ENCODE data around the gene IL6ST.
"Not testable (repeated sequence)": the region's sequence is repeated elsewhere in the genome, so short reads cannot be mapped to it uniquely, and the experiment has no call there.

IL6ST gene

DNA sequence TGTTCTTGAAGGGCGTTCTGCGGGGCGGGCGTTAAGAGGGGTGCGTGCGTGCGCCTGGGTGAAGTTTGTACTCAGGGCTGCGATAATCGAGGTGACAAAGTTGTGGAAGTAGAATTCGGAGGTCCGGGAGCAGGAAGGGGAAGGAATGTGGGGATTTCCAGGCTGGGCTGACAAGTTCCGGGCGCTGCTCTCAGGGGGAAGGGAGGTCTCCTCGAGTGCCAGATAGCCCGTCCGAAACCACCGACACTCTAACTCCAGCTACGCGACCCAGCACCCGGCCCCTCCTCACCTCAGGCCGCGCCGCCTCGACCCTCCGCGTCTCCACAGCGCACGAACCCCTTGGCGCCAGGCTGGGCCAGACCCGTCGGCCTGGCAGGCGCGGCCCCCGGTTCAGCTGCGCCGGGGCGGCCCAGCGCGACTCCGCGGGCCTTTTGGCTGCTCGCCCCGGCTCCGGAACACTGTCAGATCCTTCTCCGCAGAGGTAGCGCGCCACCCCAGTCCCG is at the start of gene IL6ST:
Gene IL6ST (minus strand): TSS at position 469 of the 503 bp plus-strand sequence. CDS start 18,685 bp downstream, outside the sequence.
- DNase-seq (ENCODE audit: low read depth in 2 of 2), result no peak

DNA sequence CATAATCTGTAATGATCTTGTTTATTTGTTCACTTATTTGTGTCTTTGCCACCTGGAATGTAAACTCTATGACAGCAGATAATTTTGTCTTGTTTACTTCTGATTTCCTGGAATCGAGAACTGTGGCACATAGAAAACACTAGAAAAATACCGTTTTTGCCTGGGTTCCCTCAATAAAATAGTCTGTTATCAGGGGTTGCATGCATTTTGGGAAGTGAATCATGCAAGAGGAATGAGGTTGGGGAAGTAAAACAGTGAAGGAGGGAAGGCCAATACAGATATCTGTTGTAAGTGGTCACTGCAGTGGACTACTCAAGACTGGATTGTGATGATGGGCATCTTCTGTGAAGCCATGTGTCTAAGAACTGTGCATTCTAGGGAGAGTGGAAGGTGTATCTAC is 45.2 kb upstream of the IL6ST start:
- DNase-seq (ENCODE audit: low read depth in 2 of 2), result no peak

DNA sequence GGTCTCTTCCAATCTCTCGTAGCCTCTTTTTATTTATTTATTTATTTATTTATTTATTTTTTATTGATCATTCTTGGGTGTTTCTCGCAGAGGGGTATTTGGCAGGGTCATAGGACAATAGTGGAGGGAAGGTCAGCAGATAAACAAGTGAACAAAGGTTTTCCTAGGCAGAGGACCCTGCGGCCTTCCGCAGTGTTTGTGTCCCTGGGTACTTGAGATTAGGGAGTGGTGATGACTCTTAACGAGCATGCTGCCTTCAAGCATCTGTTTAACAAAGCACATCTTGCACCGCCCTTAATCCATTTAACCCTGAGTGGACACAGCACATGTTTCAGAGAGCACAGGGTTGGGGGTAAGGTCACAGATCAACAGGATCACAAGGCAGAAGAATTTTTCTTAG is 43.4 kb upstream of the IL6ST start:
- not testable (repeated sequence) for DNase-seq (ENCODE audit: low read depth in 2 of 2)

DNA sequence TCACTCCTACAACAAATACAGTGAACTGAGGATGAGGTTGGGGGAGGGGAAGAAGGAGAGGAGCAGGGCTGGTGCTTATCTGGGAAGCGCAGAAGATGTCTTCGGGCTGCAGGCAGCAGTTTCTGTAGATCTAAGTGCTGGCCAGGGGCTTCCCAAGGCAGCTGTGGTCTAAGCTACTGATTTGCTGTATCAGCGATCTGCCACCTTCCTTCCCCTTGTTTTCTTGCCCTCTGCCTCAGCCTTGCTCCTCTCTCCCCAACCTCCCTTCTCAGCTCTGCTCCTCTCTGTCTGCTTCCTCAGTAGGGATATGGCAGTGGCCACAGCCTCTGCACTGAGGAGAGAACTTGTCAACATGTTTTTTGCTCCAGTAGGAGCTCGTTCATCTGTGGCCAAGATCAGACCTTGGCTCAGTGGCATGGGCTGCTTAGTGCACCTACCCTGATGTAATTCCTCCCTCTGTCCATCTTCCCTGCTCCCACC is 42.8 kb upstream of the IL6ST start:
- DNase-seq (ENCODE audit: low read depth in 2 of 2), result no peak

GRCh38 chr5:56035394-56035793 is 40.6 kb upstream of the IL6ST start:
- DNase-seq (ENCODE audit: low read depth in 2 of 2), result not testable (repeated sequence)

DNA sequence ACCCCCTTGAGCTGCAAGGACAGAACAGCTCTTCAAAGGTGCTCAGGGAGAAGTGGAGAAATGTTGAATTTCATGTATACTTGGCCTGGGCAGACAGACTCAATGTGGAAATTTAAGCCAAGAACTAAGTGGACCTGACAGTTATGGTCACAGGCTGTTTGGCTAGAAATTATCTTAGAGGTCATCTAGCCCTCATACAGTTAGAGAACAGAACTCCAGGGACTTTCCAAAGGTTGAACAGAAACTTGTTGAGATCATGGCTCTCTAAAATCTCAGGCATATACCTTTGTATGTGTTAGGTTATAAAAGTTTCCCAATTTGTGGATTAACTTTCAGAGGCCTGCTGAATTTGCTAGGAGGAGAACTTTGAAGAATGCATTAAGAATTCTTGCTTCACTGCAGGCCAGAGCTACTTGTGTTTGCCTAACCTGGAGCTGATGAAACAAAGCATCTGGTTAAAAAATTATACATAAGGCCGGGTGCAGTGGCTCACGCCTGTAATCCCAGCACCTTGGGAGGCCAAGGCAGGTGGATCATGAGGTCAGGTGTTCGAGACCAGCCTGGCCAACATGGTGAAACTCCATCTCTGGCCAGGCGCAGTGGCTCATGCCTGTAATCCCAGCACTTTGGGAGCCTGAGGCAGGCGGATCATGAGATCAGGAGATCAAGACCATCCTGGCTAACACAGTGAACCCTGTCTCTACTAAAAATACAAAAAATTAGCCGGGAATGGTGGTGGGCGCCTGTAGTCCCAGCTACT is 35.3 kb upstream of the IL6ST start:
- DNase-seq (ENCODE audit: low read depth in 2 of 2), result not testable (repeated sequence)

- DNase-seq (ENCODE audit: low read depth in 2 of 2), result no peak
Measured at GRCh38 chr5:56029457-56029856, 34.7 kb upstream of the IL6ST start.

DNA sequence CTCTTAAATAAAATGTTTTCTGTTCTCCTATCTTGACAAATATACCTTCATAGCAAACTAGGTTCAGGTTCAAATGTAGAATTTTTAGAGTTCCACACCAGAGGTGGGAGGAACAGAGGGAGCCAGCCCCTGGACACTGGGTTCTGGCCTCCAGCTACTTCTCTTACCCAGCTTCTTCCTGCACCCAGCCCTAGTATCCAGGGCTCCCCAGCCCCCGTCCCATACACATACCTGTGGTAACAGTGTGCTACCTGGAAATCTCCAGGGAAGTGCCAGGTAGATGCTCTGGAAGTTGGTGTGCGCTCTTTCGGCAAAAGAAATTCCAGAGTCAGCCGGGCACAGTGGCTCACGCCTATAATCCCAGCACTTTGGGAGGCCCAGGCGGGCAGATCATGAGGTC is 33.9 kb upstream of the IL6ST start:
- DNase-seq (ENCODE audit: low read depth in 2 of 2), result no peak

- DNase-seq (ENCODE audit: low read depth in 2 of 2), result no peak
Measured at GRCh38 chr5:56026863-56027300, 32.1 kb upstream of the IL6ST start.

DNA sequence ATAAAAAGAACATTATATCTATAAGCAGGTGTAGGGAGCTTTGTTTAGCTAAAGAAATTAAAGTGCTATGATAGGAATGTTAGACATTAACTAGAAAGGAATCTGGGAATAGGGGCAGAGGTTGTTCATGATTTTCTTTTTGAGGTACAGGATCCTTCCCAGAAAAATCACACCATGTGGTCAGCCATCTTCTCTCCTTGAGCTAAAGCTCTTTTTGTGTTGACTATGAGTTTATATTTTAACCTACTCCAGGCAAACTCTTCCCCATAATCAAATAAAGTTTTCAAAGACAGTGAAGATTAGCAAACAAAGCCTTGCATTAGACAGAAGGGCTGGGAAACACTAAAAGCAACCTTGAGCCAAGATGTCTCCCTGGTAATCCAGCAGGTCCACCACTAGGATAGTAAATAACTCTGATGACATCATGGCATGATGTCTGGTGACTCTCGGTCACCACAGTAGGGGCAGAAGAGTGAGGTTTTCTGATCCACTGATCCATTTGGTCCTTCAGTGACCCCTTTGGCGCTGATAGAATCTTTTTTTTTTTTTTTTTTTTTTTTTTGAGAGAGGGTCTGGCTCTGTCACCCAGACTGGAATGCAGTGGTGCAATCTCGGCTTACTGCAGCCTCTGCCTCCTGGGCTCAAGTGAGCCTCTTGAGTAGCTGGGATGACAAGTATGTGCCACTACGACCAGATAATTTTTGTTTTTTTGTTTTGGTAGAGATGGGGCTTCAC is 30.6 kb upstream of the IL6ST start:
- no peak for DNase-seq (ENCODE audit: low read depth in 2 of 2)

DNA sequence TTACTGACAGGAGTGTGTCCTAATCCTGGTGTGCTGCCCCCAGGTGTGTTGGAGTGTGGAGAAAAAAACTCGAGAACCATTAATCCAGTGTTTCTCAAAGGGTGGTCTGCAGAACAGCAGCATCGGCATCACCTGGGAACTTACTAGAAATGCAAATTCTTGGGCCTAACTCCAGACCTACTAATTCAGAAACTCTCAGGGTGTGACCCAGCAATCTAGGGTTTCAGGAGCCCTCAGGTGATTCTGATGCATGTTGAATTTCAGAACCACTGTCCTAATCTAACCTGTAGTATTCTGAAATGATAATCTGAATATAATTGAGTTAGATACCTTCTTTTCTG is 30.0 kb upstream of the IL6ST start:
- DNase-seq (ENCODE audit: low read depth in 2 of 2), result no peak

- DNase-seq (ENCODE audit: low read depth in 2 of 2), result no peak
Measured at GRCh38 chr5:56023296-56023695, 28.5 kb upstream of the IL6ST start.

GRCh38 chr5:56019306-56020272 is 24.8 kb upstream of the IL6ST start:
- no peak for DNase-seq (ENCODE audit: low read depth in 2 of 2)

DNA sequence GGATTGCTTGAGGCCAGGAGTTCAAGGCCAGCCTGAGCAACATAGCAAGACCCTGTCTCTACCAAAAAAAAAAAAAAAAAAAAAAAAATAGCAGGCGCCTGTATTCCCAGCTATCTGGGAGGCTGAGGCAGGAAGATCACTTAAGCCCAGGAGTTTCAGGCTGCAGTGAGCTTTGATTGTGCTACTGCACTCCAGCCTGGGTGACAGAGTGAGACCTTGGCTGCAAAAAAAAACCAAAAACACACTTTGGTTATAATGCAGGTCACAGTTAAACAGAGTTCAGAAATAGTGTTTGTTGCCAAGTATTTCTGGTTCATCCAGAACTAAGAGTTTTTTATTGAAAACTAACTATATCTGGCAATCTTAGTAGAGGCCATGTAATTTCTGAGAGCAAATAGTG is 24.1 kb upstream of the IL6ST start:
- DNase-seq (ENCODE audit: low read depth in 2 of 2), result no peak

GRCh38 chr5:56014701-56015100 is 19.9 kb upstream of the IL6ST start:
- not testable (repeated sequence) for DNase-seq (ENCODE audit: low read depth in 2 of 2)

GRCh38 chr5:56013939-56014338 is 19.2 kb upstream of the IL6ST start:
- DNase-seq (ENCODE audit: low read depth in 2 of 2), result not testable (repeated sequence)

DNA sequence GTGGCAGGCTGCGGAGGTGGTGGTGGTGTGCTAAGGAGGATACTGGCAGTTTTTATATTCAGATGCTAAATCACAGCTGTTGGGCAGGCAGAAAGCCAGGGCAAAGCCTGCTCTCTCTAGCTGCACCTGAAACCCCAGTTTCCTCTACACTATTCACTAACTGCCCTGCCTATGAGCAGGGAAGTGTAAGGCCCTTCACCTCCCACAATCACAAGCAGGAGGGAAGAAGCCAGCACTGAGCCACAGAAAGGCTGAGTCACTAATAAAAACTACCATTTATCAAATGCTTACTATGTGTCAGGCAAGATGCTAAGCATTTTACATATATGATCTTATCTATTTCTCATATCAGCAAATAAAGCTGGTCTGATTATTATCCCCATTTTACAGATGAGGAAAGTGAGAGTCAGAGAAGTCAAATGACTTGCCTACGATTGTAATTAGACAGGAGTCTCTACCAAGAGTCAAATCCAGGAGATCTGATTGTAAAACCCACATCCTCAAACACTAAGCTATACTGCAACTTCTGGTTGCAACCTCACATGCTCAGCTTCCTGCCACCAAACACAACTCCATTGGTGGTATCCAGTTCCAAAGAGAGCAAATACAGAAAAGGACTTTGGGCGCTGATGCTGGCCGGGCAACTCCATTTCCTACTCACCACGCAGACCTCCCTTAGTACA is 17.7 kb upstream of the IL6ST start:
- DNase-seq (ENCODE audit: low read depth in 2 of 2), result no peak

- no peak for DNase-seq (ENCODE audit: low read depth in 2 of 2)
Measured at GRCh38 chr5:56011835-56012234, 17.1 kb upstream of the IL6ST start.

DNA sequence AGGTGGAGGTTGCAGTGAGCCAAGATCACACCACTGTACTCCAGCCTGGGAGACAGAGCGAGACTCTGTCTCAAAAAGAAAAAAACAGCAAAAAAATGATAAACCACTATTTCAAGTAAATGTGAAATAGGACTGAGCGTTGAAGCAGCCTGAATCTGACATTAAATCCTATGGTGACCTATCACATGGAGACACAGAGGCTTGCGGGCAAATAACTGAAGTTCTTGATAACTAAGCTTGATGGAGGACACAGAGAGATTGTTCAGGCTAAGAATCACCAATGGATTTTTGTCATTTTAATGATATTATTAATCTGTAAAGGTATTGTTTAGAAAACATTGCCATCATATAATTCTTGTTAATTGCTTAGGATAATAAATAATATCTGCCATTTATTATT is 15.7 kb upstream of the IL6ST start:
- no peak for DNase-seq (ENCODE audit: low read depth in 2 of 2)

DNA sequence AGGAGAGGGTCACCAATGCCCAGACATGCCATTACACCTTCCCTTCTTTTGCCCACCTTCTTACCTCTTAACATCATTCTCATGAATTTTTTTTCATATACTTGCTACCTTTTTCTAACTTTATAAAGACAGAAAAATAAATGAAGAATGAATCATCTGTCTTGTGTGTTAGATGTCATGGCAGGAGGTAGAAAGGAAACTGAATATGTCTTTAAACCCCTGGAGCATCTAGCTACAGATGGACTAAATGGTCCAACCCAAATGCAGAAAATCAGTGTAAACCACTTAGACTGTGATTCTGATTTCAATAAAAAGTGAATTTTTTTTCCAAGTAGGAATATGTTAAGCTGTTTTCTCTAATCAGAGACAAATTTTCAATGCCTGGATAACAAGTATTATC is 11.8 kb upstream of the IL6ST start:
- DNase-seq (ENCODE audit: low read depth in 2 of 2), result no peak

GRCh38 chr5:56006094-56006493 is 11.3 kb upstream of the IL6ST start:
- DNase-seq (ENCODE audit: low read depth in 2 of 2), result no peak

All from stimulated activated CD4-positive, alpha-beta T cell treated with anti-CD3 and anti-CD28 coated beads, Interleukin-1b, Interleukin-23, amount 100 ng/mL, for 1 hour (primary cell).